ENCODE results near the gene CEP41.

- TF ChIP-seq CTCF (IDR thresholded peaks at IDR 0.05) (no peak), POLR2A (IDR thresholded peaks at IDR 0.05) (no peak)
These were observed 52.1 kb downstream of the CEP41 start for GRCh38 chr7:130388671-130389070.

Measured in lower leg skin (tissue), 3 donors.